ENCODE measurements around the gene TJP2.

DNA sequence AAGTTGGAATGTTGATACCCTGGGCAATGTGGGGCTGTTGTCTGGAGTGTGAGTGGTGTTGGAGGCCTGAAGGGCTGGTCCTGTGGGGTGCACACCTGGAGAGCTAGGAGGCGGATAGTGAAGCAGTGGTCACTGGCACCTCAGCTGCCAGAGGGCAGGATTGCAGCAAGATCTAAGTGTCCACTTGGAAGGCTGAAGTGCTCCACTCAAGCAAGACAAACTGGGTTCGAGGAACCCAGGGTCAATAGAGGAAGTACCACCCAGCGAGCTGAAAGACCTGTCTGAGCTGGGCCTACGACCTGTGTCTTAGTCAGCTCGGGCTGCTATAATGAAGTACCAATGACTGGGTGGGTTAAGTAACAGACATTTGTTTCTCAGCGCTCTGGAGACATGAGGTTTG lies 39.7 kb upstream of the TJP2 start:
- no peak for TF ChIP-seq EZH2 (IDR thresholded peaks at IDR 0.05)
- TF ChIP-seq, protein P1, sequence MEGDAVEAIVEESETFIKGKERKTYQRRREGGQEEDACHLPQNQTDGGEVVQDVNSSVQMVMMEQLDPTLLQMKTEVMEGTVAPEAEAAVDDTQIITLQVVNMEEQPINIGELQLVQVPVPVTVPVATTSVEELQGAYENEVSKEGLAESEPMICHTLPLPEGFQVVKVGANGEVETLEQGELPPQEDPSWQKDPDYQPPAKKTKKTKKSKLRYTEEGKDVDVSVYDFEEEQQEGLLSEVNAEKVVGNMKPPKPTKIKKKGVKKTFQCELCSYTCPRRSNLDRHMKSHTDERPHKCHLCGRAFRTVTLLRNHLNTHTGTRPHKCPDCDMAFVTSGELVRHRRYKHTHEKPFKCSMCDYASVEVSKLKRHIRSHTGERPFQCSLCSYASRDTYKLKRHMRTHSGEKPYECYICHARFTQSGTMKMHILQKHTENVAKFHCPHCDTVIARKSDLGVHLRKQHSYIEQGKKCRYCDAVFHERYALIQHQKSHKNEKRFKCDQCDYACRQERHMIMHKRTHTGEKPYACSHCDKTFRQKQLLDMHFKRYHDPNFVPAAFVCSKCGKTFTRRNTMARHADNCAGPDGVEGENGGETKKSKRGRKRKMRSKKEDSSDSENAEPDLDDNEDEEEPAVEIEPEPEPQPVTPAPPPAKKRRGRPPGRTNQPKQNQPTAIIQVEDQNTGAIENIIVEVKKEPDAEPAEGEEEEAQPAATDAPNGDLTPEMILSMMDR (IDR thresholded peaks at IDR 0.05), result no peak
- TF ChIP-seq EZH2phosphoT487 (IDR thresholded peaks at IDR 0.05), result no peak

Measured in neural progenitor cell (in vitro differentiated cells).